Fibroblast of skin of back (primary cell): ENCODE results near the gene CMBL.
"Not testable (repeated sequence)": the region's sequence is repeated elsewhere in the genome, so short reads cannot be mapped to it uniquely, and the experiment has no call there.

Experiments used
- DNase-seq: peaks from one replicate; pipeline ENCODE4 v3.0.0-alpha.2; 2013

The CMBL gene

GRCh38 chr5:10253390-10253789 lies 54.3 kb downstream of the CMBL start:
- no peak for DNase-seq

GRCh38 chr5:10251405-10251804 lies 56.3 kb downstream of the CMBL start:
- DNase-seq, result no peak

- DNase-seq, result peak; percentile 21
These were observed 56.9 kb downstream of the CMBL start for GRCh38 chr5:10250806-10251276.

GRCh38 chr5:10249948-10250805 lies 57.5 kb downstream of the CMBL start, which contains the start of gene CCT5:
Gene CCT5 (plus strand): TSS chr5:10250280. CDS start chr5:10250341, 61 bp downstream.
- DNase-seq, result peak; percentile 98

GRCh38 chr5:10248378-10249260 lies 59.1 kb downstream of the CMBL start:
- DNase-seq, result no peak

- not testable (repeated sequence) for DNase-seq
These were observed 60.5 kb downstream of the CMBL start for GRCh38 chr5:10247217-10247616.

GRCh38 chr5:10246761-10247160 lies 60.9 kb downstream of the CMBL start:
- DNase-seq, result no peak

GRCh38 chr5:10244342-10244944 lies 63.3 kb downstream of the CMBL start:
- no peak for DNase-seq

- DNase-seq, result no peak
These were observed 64.0 kb downstream of the CMBL start for GRCh38 chr5:10243660-10244240.

- DNase-seq, result no peak
These were observed 72.4 kb downstream of the CMBL start for GRCh38 chr5:10235350-10235749.

- peak; percentile 98 for DNase-seq
These were observed 74.2 kb downstream of the CMBL start for GRCh38 chr5:10233505-10233904.

- no peak for DNase-seq
These were observed 74.7 kb downstream of the CMBL start for GRCh38 chr5:10233011-10233410.

GRCh38 chr5:10232386-10232785 lies 75.3 kb downstream of the CMBL start:
- DNase-seq, result no peak

- peak; percentile 92 for DNase-seq
These were observed 78.2 kb downstream of the CMBL start for GRCh38 chr5:10229306-10230048.

- no peak for DNase-seq
These were observed 79.4 kb downstream of the CMBL start for GRCh38 chr5:10228288-10228687.
